DND-41 (cell line): ENCODE measurements around the gene SYTL2.

ENCODE experiments used
- CTCF ChIP-seq: IDR thresholded peaks from 2 replicates; pipeline ENCODE4 v1.5.1; 2012; ENCODE audit warnings: borderline replicate concordance, low read length, moderate library complexity, mild to moderate bottlenecking; ENCODE audit not compliant: poor library complexity, severe bottlenecking; ENCODE audit errors: extremely low read depth
- EZH2 ChIP-seq: IDR thresholded peaks from 3 replicates; pipeline ENCODE4 v1.6.1; 2012; ENCODE audit warnings: borderline replicate concordance, low read depth, mild to moderate bottlenecking, moderate library complexity, low read length, inconsistent platforms; ENCODE audit not compliant: severe bottlenecking

GRCh38 chr11:85806876-85807275 lies 4.1 kb downstream of the SYTL2 start:
- TF ChIP-seq CTCF (no peak), EZH2 (no peak)
